GDM1 (cell line): ENCODE data around the gene GRID2.

Experiments
- DNase-seq: peaks from one replicate; lab custom pipeline; 2025; lab: John Stamatoyannopoulos, UW

Gene GRID2

DNA sequence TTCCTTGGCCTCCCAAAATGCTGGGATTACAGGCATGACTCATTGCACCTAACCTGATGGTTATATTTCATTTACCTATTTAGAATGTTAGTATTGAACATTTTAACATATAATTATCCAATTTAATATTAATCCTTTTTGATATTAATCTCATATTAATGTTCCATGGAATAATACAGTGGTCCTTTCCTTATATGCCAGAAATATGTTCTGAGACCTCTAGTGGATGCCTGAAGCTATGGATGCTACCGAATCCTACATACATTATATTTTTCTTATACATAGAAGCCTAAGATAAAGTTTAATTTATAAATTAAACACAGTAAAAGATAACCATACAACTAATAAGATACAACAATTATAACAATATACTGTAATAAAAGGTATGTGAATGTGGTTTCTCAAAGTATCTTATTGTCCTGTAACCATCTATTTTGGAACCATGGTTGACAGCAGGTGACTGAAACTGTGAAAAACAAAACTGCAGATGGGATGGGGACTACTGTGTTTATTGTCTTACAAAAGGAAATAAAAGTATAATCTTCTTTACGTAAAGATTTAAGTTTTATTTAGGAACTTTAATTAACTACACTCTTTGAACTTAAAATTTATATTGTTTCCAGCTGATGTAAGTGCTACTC lies 431.4 kb downstream of the GRID2 start:
- no peak for DNase-seq

GRCh38 chr4:92760433-92760832 lies 456.7 kb downstream of the GRID2 start:
- no peak for DNase-seq

DNA sequence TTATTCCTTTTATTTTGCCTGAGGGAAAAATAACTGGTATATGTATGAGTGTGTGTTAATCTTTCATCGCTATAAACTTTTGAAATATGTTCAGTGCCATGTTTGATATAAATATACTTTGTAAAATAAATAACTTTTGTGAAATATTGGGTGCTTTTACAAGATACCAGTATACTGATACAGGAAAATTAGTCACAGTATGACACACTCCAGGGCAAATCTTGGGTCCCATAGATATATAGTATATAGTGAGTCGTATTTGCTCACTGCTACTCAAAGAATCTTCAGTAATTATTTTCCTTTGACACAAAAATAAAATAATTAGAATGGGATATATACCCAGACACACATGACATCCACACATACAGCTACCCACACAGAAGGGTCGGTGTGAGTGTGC lies 472.3 kb downstream of the GRID2 start:
- DNase-seq, result no peak

DNA sequence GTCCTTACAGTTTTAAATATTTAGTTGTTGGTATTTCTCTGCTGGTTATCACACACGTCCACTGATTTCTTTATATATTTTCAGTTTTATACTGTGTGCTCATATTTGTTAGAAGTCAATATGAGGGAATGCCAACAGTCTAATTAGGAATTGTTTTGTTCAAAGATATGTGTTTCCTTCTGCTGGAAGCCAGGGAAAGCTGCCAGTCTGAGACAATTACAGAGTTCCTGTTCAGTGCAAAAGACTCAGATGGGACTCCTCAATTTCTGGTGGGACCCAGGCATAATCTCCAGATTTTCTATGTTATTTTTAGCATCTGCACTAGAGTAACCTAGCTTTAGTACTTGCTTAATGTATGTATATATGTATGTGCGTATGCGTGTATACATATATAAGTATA lies 486.0 kb downstream of the GRID2 start:
- DNase-seq, result no peak

DNA sequence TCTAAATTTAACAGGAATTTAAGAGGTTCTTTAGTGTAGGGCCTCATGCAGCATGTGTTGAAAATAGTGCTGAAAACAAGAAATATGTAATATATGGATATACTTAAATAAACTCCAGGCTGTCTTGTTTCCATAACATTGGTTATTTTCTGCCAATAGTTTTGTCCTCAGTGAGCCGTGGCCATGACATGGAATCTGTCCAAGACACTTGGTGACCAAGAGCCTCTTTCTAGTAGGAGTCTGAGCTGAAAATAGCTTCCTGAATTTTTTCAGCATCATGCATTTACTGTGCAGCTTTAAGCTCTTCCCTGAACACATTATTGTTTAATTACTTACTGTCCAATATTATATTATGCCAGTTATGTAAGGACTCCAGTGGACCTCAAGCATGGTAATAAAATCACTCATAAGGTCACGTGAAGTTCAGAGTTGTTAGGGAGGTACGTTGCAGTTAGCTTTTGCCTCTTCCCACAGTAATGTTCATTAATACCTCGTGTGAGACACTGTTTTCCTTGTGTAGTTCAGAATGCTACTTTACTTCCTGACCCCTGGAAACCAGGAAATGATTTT lies 488.2 kb downstream of the GRID2 start:
- DNase-seq, result no peak

DNA sequence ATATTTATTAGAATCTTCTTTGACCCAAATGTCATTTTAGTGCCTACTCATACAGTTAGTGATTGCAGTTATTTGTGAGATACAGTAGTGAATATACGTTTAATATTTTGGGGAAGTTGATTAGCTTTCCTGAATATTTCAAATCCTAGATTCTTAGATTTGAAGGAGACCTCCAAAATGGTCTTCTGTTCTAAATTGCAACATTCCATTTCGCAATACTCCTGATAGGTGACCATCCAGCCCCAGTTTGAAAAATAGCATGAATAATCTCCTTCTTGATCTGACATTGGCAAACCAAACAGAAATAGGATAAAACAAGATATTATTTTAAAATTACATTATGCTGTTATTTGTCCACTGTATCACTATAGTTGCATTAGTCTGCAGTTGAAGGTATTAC lies 505.6 kb downstream of the GRID2 start:
- DNase-seq, result no peak

- no peak for DNase-seq
These were observed 508.9 kb downstream of the GRID2 start for GRCh38 chr4:92812652-92813051.

DNA sequence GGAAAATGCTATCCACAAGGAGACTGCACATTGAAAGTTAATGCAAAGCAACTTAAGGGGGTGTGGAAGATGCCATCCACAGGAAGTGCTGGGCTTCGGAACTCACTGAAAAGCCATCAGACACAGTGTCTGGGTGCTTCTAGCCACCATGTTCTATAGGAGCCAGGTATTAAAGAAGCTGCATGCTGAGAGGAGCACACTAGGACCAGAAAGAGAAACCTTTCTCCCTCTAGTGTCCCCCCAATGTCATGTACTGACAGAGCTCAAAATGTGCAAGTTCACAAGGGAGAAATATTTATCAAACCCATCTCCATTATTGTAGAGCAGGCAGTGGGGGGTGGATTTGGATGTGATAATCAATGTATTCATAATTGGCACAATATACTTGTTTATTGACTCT lies 510.9 kb downstream of the GRID2 start:
- no peak for DNase-seq

- DNase-seq, result no peak
These were observed 521.5 kb downstream of the GRID2 start for GRCh38 chr4:92825256-92825655.

GRCh38 chr4:92825791-92826190 lies 522.0 kb downstream of the GRID2 start:
- DNase-seq, result no peak

- no peak for DNase-seq
These were observed 527.0 kb downstream of the GRID2 start for GRCh38 chr4:92830771-92831170.

- no peak for DNase-seq
These were observed 537.1 kb downstream of the GRID2 start for GRCh38 chr4:92840880-92841279.

GRCh38 chr4:92843784-92844183 lies 540.0 kb downstream of the GRID2 start:
- no peak for DNase-seq

DNA sequence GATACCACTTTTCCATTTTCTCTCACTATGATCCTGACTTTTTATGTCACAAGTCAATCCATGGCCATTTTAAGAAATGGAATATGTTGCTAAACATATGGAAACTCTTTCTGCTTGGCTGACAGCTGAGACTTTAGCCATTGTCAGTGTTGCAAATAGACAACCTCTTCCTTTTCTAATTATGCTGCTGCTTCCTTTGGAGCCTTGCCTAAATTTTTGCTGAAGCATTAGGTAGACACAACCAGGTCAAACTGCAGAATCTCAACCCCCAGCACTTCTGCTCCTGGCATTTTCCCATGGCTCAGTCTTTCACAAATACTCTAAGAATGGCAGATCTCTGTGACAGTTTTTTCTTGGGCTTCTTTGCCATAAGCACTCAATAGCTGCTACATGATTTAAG lies 543.3 kb downstream of the GRID2 start:
- no peak for DNase-seq

DNA sequence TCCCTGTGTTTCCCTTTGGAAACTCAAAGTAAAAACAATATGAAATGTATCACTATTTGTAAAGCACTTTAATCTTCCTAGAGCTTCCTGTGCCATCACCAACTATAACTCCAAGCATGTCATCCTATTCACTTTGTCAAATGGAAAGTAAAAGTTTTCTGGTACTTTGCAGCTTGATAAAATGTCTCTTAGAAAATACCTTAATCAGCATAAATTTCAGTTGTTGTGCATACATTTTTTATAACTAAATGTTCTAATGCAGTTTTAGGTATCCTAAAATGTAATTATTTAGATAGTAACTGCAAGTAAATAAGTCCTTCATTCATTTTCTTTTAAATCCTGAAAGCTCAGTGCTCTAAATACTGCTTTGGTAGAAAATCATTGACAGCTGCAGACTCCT lies 558.7 kb downstream of the GRID2 start:
- DNase-seq, result no peak

GRCh38 chr4:92864096-92864495 lies 560.3 kb downstream of the GRID2 start:
- DNase-seq, result no peak

DNA sequence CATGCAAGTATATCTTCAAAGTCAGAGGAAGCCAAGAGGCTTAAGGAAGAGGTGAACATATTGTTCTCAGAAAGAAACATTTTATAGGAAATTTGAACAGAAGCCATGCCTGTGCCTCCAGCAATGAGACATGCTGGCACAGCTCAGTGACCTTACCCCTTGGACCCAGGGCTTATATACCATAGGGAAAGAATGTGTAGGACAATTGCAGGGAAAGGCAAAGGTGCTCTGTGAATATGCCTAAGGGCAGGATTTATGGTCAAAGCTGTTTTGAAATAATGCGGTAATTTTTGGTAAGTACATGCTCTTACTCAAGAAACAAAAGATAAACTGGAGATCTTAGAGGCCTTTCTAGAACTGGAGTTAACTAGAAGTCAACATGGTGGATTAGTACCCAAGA lies 568.8 kb downstream of the GRID2 start:
- no peak for DNase-seq

GRCh38 chr4:92885632-92886031 lies 581.9 kb downstream of the GRID2 start:
- DNase-seq, result no peak

- DNase-seq, result no peak
These were observed 648.7 kb downstream of the GRID2 start for GRCh38 chr4:92952426-92952825.

DNA sequence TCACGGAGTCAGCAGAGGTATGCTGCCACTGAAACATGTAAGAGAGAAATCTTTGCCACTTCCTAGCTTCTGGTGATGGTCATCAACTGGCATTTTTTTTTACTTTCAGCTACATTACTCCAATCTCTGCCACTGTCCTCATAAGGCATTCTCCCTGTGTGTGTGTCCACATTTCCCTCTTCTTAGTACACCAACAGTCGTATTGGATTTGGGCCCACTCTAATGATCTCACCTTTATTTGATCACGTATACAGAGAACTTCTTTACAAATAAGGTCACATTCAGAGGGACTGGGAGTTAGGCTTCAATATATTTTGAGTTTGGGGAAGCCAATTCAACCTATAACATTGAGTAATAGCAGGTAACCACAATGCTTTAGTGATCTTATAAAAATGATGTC lies 649.1 kb downstream of the GRID2 start:
- DNase-seq, result no peak

- no peak for DNase-seq
These were observed 649.7 kb downstream of the GRID2 start for GRCh38 chr4:92953462-92953861.

GRCh38 chr4:92961881-92962280 lies 658.1 kb downstream of the GRID2 start:
- DNase-seq, result no peak

DNA sequence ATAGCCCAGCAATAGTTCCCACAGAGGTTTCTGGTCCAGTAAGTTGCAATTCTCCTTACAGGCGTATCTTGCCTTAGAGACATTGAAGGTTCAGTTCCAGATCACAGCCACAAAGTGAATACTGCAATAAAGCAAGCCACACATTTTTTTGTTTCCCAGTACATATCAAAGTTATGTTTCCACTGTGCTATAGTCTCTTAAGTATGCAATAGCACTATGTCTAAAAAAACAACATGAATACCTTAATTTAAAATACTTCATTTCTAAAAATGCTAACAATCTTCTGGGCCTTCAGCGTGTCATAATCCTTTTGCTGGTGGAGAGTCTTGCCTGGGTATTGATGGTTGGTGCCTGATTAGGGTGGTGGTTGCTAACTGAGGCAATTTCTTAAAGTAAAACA lies 659.1 kb downstream of the GRID2 start:
- DNase-seq, result no peak

DNA sequence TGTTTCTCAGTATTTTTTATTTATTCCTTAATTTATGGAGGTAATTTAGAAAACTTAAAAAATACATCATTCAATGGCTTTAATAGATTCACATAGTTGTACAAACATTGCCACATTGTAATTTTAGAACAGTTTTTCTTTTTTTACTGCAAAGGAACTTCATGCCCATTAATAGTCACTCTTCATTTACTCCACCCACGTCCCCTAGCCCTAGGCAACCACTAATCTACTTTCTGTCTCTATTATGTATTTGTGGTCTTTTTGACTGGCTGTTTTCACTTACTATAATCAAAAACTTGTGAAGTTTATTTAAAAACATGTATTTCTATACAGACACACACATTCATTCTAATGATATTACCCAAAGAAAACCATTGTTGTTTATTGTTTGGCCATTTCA lies 664.8 kb downstream of the GRID2 start:
- no peak for DNase-seq
